HEK293 (cell line): ENCODE results near the gene GPATCH4.

ENCODE experiments used
- CTCF ChIA-PET: fragments of 350-600 bp; formaldehyde crosslinking; extraction: SDS; loops from one replicate; lab custom pipeline; 2021; ENCODE audit warnings: antibody characterized with exemption; lab: Yijun Ruan, JAX
- POLR2A ChIA-PET: fragments of 300-600 bp; formaldehyde crosslinking; extraction: SDS; loops from one replicate; lab custom pipeline; 2020; ENCODE audit warnings: antibody characterized with exemption, inconsistent platforms; lab: Yijun Ruan, JAX
- H3K27ac ChIP-seq: fragments of 200-500 bp; sonication (Bioruptor generic); 2 replicates; pipeline ENCODE4 v1.5.1; 2014; ENCODE audit warnings: low read depth, low read length, control low read depth, inconsistent platforms; ENCODE audit errors: extremely low read depth
- H3K36me3 ChIP-seq, 2 experiments: fragments of 200-500 bp in 1 of 2; sonication (Bioruptor generic) in 1 of 2; 1 replicate in 1 of 2; 2 replicates in 1 of 2; pipeline ENCODE4 v1.5.1; 2014 to 2017; ENCODE audit warnings: inconsistent platforms in 2 of 2, low read length in 2 of 2; ENCODE audit not compliant: control insufficient read depth in 2 of 2, insufficient read depth in 1 of 2
- H3K4me1 ChIP-seq: fragments of 200-500 bp; sonication (Bioruptor generic); 2 replicates; pipeline ENCODE4 v1.5.1; 2014; ENCODE audit warnings: mild to moderate bottlenecking, low read length, inconsistent platforms; ENCODE audit not compliant: control insufficient read depth, insufficient read depth
- H3K4me3 ChIP-seq: 2 replicates; pipeline ENCODE4 v1.5.1; 2011; ENCODE audit warnings: low read depth, mild to moderate bottlenecking, control low read depth, low read length, moderate library complexity
- H3K9me3 ChIP-seq: fragments of 200-500 bp; sonication (Bioruptor generic); 2 replicates; pipeline ENCODE4 v1.5.1; 2014; ENCODE audit warnings: low read depth, low read length, inconsistent platforms; ENCODE audit not compliant: control insufficient read depth, insufficient read depth
- BCL11A ChIP-seq: fragments of 450-650 bp; formaldehyde crosslinking; IDR thresholded peaks from 2 replicates; pipeline ENCODE4 v1.5.1; 2016; ENCODE audit warnings: low read depth, missing biosample characterization, missing genetic modification characterization
- HIC1 ChIP-seq: fragments of 450-650 bp; formaldehyde crosslinking; IDR thresholded peaks from 2 replicates; pipeline ENCODE4 v1.5.1; 2016; ENCODE audit warnings: missing biosample characterization, missing genetic modification characterization
- PRDM10 ChIP-seq: fragments of 450-650 bp; formaldehyde crosslinking; IDR thresholded peaks from 2 replicates; pipeline ENCODE4 v1.5.1; 2016; ENCODE audit warnings: missing biosample characterization, missing genetic modification characterization
- YY2 ChIP-seq: fragments of 450-650 bp; formaldehyde crosslinking; IDR thresholded peaks from 2 replicates; pipeline ENCODE4 v1.5.1; 2016; ENCODE audit warnings: missing biosample characterization, missing genetic modification characterization
- ZBTB44 ChIP-seq: fragments of 450-650 bp; IDR thresholded peaks from 2 replicates; pipeline ENCODE4 v1.5.1; 2018; ENCODE audit warnings: missing biosample characterization, mild to moderate bottlenecking, missing genetic modification characterization
- ZBTB48 ChIP-seq: fragments of 450-650 bp; formaldehyde crosslinking; IDR thresholded peaks from 2 replicates; pipeline ENCODE4 v1.5.1; 2016; ENCODE audit warnings: missing biosample characterization, missing genetic modification characterization
- ZBTB7A ChIP-seq: fragments of 450-650 bp; formaldehyde crosslinking; IDR thresholded peaks from 2 replicates; pipeline ENCODE4 v1.5.1; 2016; ENCODE audit warnings: low read depth, missing biosample characterization, missing genetic modification characterization
- ZEB2 ChIP-seq: fragments of 450-650 bp; formaldehyde crosslinking; IDR thresholded peaks from 2 replicates; pipeline ENCODE4 v1.5.1; 2016; ENCODE audit warnings: missing biosample characterization, missing genetic modification characterization
- ZFP69B ChIP-seq: fragments of 450-650 bp; formaldehyde crosslinking; IDR thresholded peaks from 2 replicates; pipeline ENCODE4 v1.5.1; 2016; ENCODE audit warnings: missing biosample characterization, missing genetic modification characterization
- ZNF184 ChIP-seq: fragments of 450-650 bp; IDR thresholded peaks from 2 replicates; pipeline ENCODE4 v1.5.1; 2018; ENCODE audit warnings: missing biosample characterization, mild to moderate bottlenecking, missing genetic modification characterization
- ZNF2 ChIP-seq: fragments of 450-650 bp; formaldehyde crosslinking; IDR thresholded peaks from 2 replicates; pipeline ENCODE4 v1.5.1; 2016; ENCODE audit warnings: missing biosample characterization, missing genetic modification characterization
- ZNF274 ChIP-seq, 2 experiments: fragments of 200-500 bp in 1 of 2; fragments of 450-650 bp in 1 of 2; sonication (Bioruptor generic) in 1 of 2; formaldehyde crosslinking in 1 of 2; IDR thresholded peaks; 2 replicates each; pipeline versions ENCODE4 v1.5.1 to v1.6.1; 2014 to 2016; ENCODE audit warnings: borderline replicate concordance in 1 of 2, inconsistent platforms in 1 of 2, low read length in 1 of 2, missing biosample characterization in 1 of 2, missing genetic modification characterization in 1 of 2
- ZNF280D ChIP-seq: fragments of 450-650 bp; formaldehyde crosslinking; IDR thresholded peaks from 2 replicates; pipeline ENCODE4 v1.5.1; 2016; ENCODE audit warnings: missing biosample characterization, missing genetic modification characterization
- ZNF561 ChIP-seq: fragments of 450-650 bp; IDR thresholded peaks from 2 replicates; pipeline ENCODE4 v1.5.1; 2018; ENCODE audit warnings: missing biosample characterization, missing genetic modification characterization, borderline replicate concordance
- ZNF639 ChIP-seq: fragments of 450-650 bp; formaldehyde crosslinking; IDR thresholded peaks from 2 replicates; pipeline ENCODE4 v1.5.1; 2016; ENCODE audit warnings: missing biosample characterization, missing genetic modification characterization
- ZNF654 ChIP-seq: fragments of 450-650 bp; formaldehyde crosslinking; IDR thresholded peaks from 2 replicates; pipeline ENCODE4 v1.5.1; 2016; ENCODE audit warnings: low read depth, missing biosample characterization, missing genetic modification characterization
- ZNF76 ChIP-seq: fragments of 450-650 bp; formaldehyde crosslinking; IDR thresholded peaks from 2 replicates; pipeline ENCODE4; 2016; ENCODE audit warnings: low read depth, missing biosample characterization, missing genetic modification characterization, borderline replicate concordance
- ZNF777 ChIP-seq: fragments of 450-650 bp; formaldehyde crosslinking; IDR thresholded peaks from 2 replicates; pipeline ENCODE4 v1.5.1; 2017; ENCODE audit warnings: missing biosample characterization, missing genetic modification characterization, borderline replicate concordance
- ZNF785 ChIP-seq: fragments of 450-650 bp; formaldehyde crosslinking; IDR thresholded peaks from 2 replicates; pipeline ENCODE4 v1.5.1; 2016; ENCODE audit warnings: missing biosample characterization, missing genetic modification characterization
- ZSCAN30 ChIP-seq: fragments of 450-650 bp; IDR thresholded peaks from 2 replicates; pipeline ENCODE4 v1.5.1; 2018; ENCODE audit warnings: missing biosample characterization, mild to moderate bottlenecking, missing genetic modification characterization, moderate library complexity

The GPATCH4 gene

GRCh38 chr1:156626079-156626438 lies 24.8 kb upstream of the GPATCH4 start:
- no peak overlapping the region for H3K4me3 ChIP-seq
- ChIA-PET CTCF (interaction anchor here (0.6 to 14.1 kb wide), 21 partner anchors 12 to 426 kb away, joined by 3 to 294 read pairs (median 8); partner anchors contain the start of genes BCAN, CRABP2, GPATCH4 and NES), POLR2A (no interaction called here)
- TF ChIP-seq YY2 (tag by site-specific recombination) (no peak), ZBTB7A (tag by site-specific recombination) (no peak), ZNF280D (tag by site-specific recombination) (no peak), ZNF561 (tag by site-specific recombination) (no peak), ZNF184 (tag by site-specific recombination) (0 out of 2 replicates have a peak, but pooled peaks have one; percentile 39), ZSCAN30 (0 out of 2 replicates have a peak, but pooled peaks have one; percentile 14), ZFP69B (no peak)
- no peaks in the 10 kb centered on the region for H3K4me1 ChIP-seq
- no peaks in the 10 kb centered on the region for H3K9me3 ChIP-seq
- H3K27ac ChIP-seq: no peak overlapping the region
- no peaks in the 10 kb centered on the region for H3K36me3 ChIP-seq

GRCh38 chr1:156625436-156626078 lies 24.3 kb upstream of the GPATCH4 start:
- Histone ChIP-seq H3K4me1 (no peaks in the 10 kb centered on the region), H3K4me3 (peak overlapping the region; percentile 26), H3K36me3 (no peaks in the 10 kb centered on the region), H3K27ac (no peak overlapping the region; the same call in 1 of the 2 replicates), H3K9me3 (no peaks in the 10 kb centered on the region)
- ChIA-PET CTCF (interaction anchor here (0.6 to 14.1 kb wide), 14 partner anchors 11 to 427 kb away, joined by 3 to 294 read pairs (median 24); partner anchors contain the start of genes BCAN and NES), POLR2A (interaction anchor here (1.8 to 2.1 kb wide), 2 partner anchors 36 to 64 kb away, joined by 7 to 11 read pairs; no protein-coding TSS in a partner anchor)
- peak; percentile 93 for TF ChIP-seq HIC1 (tag by site-specific recombination)
- TF ChIP-seq ZNF2 (tag by site-specific recombination): 0 out of 2 replicates have a peak, but pooled peaks have one; percentile 47
- TF ChIP-seq PRDM10 (tag by site-specific recombination): peak; percentile 48; the same call in 1 of the 2 replicates
- no peak; the same call in 1 of the 2 replicates for TF ChIP-seq ZNF76
- peak; percentile 48; the same call in 1 of the 2 replicates for TF ChIP-seq ZNF639 (tag by site-specific recombination)
- TF ChIP-seq ZNF785: 0 out of 2 replicates have a peak, but pooled peaks have one; percentile 12
- TF ChIP-seq ZNF274 (IDR thresholded peaks at IDR 0.05; ENCODE audit: low read length): no peak
- TF ChIP-seq ZNF274 (tag by site-specific recombination; IDR thresholded peaks at IDR 0.05; ENCODE audit: borderline replicate concordance): no peak
- peak; percentile 66 for TF ChIP-seq ZEB2 (tag by site-specific recombination)
- TF ChIP-seq ZBTB48: peak; percentile 83
- TF ChIP-seq ZNF654 (tag by site-specific recombination): peak; percentile 53
- TF ChIP-seq ZNF777 (tag by site-specific recombination): peak; percentile 55; the same call in 1 of the 2 replicates
- TF ChIP-seq ZBTB44 (tag by site-specific recombination): no peak
- TF ChIP-seq BCL11A: peak; percentile 39; the same call in 1 of the 2 replicates
